Stimulated activated CD4-positive, alpha-beta T cell treated with anti-CD3 and anti-CD28 coated beads, Interleukin-2, amount 100 ng/mL, for 48 hours (primary cell): ENCODE measurements around the gene RSPH9.

Source experiments
- DNase-seq, 2 donors: peaks; one replicate each; pipeline ENCODE4 v3.0.0-alpha.2; 2020

RSPH9 gene

DNA sequence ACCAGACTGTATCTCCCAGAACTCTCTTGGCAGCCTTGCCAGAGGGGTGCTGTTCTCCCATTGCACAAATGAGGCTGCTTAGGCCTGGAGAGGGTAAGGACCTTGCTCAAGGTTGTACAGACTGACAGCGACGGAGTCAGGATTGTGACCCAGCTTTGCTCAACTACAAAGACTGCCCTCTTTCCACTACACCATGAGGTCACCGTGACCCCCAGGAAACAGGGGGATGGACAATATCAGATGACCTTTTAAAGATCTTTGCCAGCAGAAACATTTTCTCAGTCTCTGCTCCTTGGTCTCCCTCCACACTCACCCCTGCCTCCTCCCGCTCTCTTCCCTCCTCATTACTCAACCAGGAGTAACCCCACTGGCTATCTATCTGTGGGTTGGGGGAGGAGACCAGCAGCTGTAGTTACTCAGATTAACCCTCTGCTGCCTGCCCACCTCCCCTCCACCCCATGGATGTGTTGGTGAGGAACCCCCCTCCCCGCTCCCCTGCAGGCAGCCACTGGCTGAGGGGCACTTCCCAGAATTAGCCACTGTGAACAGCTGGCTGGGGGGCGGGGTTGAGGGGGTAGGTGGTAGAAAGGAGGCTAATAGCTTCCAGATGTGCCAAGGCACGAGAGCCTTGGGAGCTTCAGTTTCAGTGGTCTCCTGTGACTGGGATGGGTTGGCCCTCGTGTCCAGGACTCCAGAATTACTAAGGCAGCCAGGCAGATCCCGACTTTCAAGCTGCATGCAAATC, 69.6 kb downstream of the RSPH9 start:
- DNase-seq: no peak

DNA sequence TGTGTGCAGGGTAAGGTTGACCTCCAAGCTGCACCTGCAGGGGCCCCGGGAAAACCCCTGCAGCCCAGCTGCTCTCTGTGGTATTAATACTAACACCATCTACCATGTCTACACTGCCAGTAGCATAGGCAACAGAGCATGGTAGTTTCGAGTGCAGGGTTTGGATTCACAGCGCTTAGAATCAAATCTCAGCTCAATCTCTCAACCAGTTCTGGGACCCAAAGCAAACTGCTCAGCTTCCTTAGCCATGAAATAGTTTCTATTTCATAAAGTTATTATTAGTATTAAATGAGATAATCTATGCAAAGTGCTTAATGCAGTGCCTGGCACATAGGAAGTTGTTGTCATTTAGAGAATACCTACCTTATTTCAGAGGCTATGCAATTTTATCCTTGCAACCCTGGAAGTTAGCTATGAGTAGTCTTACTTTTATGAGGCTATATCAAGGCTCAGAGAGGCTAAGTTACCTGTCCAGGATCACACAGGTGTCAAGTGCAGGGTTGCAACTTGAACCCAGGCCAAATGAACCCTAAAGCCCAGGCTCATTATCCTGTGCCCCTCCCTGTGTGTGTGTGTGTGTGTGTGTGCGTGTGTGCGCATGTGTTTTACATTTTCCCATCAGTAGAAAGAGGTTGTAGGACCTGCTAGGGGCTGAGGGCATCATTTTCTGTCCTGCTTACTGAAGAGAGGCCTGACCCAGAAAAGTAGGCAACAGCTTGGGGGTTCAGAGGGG, 70.4 kb downstream of the RSPH9 start:
- DNase-seq: no peak

DNA sequence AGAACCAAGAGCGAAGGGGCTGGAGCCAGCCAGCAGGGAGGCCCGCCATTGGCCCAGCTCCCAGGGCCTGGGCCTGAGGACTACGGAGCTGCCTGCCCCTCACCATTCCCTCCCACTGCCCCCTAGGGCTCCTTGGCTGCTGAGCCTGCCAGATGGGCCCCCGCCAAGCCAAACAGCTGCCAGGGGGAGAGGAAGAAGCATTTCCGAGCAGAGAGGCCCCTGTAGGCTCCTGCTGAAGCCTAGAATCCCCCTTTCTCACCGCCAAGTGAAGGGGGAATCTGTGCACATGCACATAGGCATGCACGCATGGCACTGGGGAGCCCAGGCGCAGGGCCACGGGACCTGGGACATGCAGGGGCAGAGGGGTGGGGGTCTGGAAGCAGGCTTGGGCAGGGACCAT, 71.3 kb downstream of the RSPH9 start:
- no peak for DNase-seq

DNA sequence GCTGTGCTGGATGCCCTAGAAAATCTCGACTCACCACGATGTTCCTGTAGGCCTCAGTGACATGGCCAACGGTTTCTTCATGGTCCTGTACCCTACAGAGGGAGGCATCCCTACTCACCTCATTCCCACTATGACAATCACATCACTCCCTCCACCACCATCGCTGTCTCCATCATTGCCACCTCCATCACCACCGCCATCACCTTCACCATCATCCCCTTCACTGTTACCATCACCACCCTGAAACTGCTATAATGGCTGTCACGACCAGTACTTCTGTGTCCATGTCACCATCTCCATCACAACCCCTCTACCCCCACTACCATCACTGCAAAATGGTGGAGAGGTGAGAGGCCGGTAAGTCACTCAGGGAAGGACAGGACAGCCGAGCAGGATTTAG, 72.6 kb downstream of the RSPH9 start:
- DNase-seq: no peak

DNA sequence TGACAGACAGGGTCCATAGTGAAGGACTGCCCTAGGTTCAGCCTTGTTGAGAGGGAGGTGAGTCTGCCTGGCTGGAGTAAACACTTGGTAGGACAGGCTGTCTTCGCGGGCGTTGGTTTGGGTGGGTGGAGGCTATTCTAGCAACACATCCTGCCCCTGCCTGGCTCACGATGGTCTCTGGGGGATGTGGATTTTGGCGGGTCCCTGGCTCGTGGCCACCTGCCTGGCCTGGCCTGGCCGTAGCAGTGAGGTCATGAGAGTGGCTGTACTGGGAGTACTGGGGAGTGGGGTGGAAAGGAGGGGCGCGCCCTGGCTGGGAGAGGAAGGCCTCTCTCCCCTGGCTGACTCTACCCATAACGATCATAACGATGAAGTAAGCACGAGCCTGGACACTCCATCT, 73.0 kb downstream of the RSPH9 start:
- DNase-seq: no peak

DNA sequence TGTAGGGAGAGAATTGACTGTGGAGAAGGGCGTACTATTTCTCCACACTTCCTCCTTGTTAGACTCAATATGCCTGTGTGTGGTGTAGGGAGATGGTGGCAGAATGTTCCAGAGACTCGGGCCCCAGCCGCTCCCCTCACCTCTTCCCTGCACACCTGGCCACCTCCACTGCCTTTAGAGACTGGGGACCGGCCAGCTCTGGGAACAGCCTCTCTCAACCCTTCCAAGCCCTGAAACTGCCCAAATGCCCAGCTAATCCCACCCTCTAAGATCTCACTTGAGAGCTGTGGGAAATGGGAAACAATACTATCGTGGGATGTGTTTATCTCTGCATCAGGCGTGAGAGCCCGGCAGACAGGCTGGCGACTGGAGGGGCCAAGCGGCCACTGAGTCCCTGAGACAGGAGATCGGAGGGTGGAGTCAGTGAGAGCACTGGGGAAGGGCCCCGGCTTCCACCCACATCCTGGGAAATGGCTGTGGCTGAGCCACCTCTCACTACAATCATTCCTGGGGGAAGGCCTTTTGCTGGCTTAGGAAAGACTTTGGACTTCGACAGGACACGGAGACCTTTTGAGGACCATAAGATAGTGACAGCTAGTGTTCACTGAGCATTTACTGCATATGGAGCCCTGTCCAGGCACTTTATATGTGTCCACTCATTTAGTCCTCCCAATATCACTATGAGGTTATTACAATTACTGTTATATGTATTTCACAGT, 73.7 kb downstream of the RSPH9 start:
- no peak for DNase-seq

DNA sequence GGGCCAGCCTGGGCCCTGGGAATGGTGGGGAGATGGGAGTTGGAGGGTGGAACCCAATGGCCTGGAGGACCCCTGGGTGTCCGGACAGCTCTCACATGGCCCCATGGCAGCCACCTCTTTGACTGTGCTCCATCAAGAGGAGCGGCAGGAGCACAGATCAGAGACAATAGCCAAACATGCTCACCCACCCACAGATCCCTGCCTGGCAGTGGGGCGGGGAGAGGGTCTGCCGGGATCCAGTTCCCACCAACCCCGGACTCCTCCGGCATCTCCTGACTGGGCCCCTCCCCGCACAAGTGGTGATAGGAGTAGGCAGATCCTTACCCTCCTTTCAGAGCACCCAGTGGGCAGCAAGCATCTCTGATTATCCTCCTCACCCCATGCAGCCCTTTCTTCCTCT, 74.7 kb downstream of the RSPH9 start:
- DNase-seq: no peak

DNA sequence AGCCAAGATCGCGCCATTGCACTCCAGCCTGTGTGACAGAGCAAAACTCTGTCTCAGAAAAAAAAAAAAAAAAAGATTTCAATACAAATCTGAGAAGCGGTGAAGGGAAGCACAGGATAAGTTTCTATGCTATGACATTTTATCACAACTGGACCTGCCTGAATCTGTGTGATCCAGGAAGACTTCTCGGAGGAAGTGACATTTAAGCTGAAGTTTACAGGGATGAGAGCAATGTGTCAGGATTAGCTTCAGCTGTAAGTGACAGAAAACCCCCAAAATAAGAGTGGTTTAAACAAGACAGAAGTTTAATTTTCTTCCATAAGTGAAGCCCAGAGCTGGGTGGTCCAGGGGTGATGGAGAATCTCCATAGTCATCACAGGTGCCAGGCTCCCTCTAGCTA, 76.2 kb downstream of the RSPH9 start:
- no peak for DNase-seq
